Central memory CD4-positive, alpha-beta T cell (primary cell): ENCODE data around the gene DCTN2.
"Not testable (repeated sequence)": the region's sequence is repeated elsewhere in the genome, so short reads cannot be mapped to it uniquely, and the experiment has no call there.

Experiments used
- DNase-seq: peaks from one replicate; pipeline ENCODE4 v3.0.0; 2022

DCTN2 gene

DNA sequence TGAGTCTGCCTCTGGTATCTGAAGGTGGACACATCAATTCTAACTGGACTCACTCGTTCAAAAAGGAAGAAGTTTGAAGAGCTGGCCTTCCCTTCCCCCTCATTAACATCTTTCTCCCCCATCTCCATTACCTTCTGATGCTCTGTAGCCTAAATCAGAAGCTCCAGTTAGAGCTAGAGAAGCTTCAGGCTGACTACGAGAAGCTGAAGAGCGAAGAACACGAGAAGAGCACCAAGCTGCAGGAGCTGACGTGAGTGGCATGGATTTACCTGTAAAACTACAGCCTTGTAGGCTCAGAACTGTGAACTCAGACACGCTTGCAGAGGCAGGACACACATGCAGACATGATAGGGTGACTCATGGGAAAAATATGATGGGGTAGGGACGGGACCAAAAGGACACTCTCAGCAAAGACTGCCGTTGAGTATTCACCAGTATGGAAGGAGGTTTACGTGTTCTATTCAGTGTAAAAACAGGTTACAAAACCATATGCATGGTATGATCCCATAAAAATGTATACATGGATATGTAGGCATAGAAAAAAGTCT, 29.7 kb upstream of the DCTN2 start:
- no peak for DNase-seq

DNA sequence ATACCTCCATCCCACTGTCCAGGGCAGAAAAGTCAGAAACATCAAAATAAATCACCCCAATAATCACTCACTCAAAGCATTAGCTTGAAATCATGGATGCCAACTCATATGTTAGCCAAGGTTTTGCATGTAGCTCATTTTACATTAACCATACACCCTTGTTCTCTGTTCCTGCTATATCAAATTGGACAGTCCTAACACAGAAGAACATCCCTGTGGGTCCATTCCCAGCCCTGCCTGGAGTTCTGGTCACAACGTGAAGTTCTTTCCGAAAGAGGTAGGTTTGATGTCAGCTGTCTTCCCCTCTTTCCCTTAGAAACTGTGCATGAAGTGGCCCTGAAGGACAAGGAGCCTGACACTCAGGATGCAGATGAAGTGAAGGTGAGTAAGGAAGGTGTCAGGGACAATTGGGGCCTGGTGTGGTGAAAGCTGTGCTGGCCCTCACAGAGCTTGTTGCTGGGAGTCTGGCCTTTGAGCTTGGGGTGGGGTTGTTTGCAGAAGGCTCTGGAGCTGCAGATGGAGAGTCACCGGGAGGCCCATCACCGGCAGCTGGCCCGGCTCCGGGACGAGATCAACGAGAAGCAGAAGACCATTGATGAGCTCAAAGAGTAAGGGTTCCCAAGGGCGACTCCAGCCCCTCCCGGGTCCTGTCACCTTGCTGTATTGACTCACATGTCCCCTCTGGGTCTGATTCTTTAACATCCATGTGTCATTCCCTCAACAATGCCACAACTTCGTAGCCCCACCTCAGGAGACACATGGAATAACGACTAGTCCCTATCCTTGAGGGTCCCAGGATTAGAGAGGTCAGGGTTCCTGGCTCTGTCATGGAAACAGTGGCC, 29.0 kb upstream of the DCTN2 start:
- no peak for DNase-seq

DNA sequence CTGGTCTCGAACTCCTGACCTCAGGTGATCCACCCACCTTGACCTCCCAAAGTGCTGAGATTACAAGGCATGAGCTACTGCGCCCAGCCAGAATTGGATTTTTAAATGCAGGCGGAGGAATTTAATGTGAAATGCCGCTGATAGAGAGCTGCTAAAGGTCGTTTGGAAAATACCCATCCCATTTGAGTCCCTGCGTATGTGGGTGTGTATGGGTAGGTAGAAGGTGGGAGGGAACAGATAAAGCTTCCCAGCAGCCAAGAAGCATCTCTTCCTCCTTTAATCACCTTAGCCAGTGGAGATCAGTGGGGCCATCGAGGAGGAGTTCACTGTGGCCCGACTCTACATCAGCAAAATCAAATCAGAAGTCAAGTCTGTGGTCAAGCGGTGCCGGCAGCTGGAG, 27.8 kb upstream of the DCTN2 start:
- no peak for DNase-seq

DNA sequence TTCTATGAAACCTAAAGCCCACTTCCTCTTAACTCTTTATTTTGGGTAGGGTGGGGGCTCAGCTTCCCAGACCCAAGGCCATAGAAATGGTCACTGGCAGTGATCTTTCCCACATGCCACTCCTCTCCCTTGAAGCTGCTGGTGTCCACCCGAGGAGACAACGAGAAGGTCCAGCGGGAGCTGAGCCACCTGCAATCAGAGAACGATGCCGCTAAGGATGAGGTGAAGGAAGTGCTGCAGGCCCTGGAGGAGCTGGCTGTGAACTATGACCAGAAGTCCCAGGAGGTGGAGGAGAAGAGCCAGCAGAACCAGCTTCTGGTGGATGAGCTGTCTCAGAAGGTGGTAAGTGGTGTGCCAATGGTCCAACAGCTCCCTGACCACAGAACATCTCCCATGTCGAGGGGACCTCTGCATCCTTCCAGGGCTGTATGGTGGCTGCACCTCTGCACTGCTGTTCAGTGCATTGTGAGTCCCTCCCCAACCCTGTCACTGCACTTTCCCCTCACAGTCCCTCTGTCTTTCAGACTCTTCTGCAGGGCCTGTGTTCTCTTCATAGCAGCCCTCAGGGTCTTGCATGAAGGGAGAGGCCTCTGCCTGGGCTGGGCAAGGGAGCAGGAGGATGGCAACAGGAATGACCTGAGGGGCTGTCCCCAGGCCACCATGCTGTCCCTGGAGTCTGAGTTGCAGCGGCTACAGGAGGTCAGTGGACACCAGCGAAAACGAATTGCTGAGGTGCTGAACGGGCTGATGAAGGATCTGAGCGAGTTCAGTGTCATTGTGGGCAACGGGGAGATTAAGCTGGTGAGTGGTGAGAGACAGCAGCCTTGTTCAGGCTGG, 25.2 kb upstream of the DCTN2 start:
- no peak for DNase-seq

DNA sequence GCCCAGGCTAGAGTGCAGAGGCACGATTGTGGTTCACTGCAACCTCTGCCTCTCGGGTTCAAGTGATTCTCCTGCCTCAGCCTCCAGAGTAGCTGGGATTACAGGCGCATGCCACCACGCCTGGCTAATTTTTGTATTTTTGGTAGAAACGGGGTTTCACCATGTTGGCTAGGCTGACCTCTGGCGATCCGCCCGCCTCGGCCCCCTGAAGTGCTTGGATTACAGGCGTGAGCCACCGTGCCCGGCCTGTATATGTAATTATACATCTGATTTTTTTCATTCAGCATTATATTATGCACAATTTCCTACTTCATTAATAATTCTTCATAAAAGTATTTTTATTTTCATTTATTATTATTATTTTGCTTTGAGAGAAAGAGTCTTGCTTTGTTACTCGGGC, 23.4 kb upstream of the DCTN2 start:
- DNase-seq, result not testable (repeated sequence)

- DNase-seq, result no peak
Measured at GRCh38 chr12:57569858-57570257, 22.9 kb upstream of the DCTN2 start.

GRCh38 chr12:57568838-57569237, 21.8 kb upstream of the DCTN2 start:
- DNase-seq, result no peak

GRCh38 chr12:57564178-57564740, 17.3 kb upstream of the DCTN2 start:
- no peak for DNase-seq

GRCh38 chr12:57563358-57563757, 16.4 kb upstream of the DCTN2 start:
- DNase-seq, result no peak

GRCh38 chr12:57561117-57561516, 14.1 kb upstream of the DCTN2 start:
- DNase-seq, result not testable (repeated sequence)

- DNase-seq, result no peak
Measured at GRCh38 chr12:57560516-57560915, 13.5 kb upstream of the DCTN2 start.

DNA sequence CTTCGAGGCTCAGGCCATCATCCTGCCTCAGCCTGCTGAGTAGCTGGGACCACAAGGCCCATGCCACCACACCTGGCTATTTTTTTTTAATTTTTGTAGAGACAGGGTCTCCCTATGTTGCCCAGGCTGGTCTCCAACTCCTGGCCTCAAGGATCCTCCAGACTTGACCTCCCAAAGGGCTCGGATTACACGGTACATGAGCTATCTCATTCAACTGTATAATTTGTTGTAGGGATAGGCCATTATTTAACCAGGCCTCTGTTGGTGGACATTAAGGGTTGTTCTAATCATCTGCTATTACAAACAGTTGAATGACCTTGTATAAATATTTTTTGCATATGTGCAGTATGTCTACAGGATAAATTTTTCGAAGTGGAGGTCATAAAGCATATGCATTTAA, 11.9 kb upstream of the DCTN2 start:
- DNase-seq, result no peak

- no peak for DNase-seq
Measured at GRCh38 chr12:57554897-57555296, 7.9 kb upstream of the DCTN2 start.

- no peak for DNase-seq
Measured at GRCh38 chr12:57554453-57554852, 7.5 kb upstream of the DCTN2 start.

DNA sequence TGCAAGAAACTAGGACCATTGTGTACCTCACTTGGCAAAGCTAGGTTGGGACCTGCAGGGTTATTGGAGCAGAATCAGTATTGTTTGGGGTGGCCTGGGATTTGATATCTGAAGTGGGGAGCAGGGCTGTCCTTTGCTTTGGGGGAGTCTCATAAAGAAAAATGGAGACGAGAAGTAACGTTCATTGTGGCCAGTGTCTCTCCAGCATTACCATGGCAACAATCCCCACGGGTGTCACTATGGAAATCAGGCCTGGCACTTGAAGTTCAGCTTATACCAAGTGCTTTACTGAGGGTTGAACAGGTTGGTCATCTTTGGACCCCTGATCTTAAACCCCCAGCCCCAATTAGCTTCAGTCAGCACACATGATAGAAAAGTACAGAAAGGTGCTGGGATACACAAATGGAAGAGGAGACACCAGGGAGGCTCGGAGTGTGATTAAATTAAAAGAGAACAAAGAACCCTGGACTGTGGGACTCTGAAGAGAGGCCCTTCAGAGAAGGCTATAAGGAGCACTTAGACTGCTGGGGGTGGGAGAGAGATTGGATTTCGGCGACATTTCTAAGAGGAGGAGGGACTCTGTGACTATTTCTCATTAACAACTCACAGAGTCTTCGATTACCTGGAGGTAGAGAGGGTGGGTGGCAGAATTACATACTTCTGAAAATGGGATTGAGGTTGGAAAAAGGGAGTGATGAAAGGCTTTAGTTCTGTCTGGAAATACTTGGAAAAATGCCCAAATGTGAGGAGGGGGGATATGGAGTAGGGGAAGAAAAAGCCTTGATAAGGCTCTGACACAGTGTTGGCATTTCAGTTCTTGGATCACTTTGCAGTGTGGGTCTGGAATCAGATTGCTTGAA, 6.6 kb upstream of the DCTN2 start:
- no peak for DNase-seq

- no peak for DNase-seq
Measured at GRCh38 chr12:57552835-57553313, 5.9 kb upstream of the DCTN2 start.

DNA sequence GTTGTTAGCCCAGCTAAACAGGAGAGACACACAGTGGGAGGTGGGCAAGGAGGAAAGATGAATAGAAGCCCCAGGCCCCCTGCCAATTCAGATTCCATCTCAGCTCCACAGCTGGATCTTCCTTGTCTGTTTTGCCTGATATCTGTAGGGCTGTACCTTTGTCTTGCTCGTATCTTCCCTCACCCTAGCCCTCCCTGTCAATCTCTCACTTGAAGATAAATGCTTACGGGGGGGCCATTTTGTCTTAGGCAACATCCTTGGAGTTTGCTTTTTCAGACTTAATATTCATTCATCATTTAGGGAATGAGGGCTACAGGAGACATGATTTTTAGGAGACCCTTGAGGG, 5.3 kb upstream of the DCTN2 start:
- DNase-seq, result no peak

GRCh38 chr12:57551637-57552305, 4.8 kb upstream of the DCTN2 start:
- no peak for DNase-seq

- DNase-seq, result no peak
Measured at GRCh38 chr12:57550641-57551549, 3.9 kb upstream of the DCTN2 start.

- DNase-seq, result peak; percentile 32
Measured at GRCh38 chr12:57549909-57550640, 3.1 kb upstream of the DCTN2 start, which contains the start of gene KIF5A. Gene KIF5A (plus strand): TSS chr12:57550044. CDS start chr12:57550272, 228 bp downstream.
